ENCODE measurements around the gene PMPCA.

Gene PMPCA

GRCh38 chr9:136443087-136443486 lies 32.6 kb downstream of the PMPCA start:
- no peak for DNase-seq (ENCODE audit: low read depth)
- no peak for TF ChIP-seq CTCF (conservative IDR thresholded peaks at IDR 0.05; ENCODE audit: low read length)
- no peak overlapping the region for H3K4me3 ChIP-seq (ENCODE audit: low read length)

GRCh38 chr9:136443687-136444086 lies 33.2 kb downstream of the PMPCA start:
- no peak for TF ChIP-seq CTCF (conservative IDR thresholded peaks at IDR 0.05; ENCODE audit: low read length)
- no peak for DNase-seq (ENCODE audit: low read depth)
- H3K4me3 ChIP-seq (ENCODE audit: low read length) = no peak overlapping the region

DNA sequence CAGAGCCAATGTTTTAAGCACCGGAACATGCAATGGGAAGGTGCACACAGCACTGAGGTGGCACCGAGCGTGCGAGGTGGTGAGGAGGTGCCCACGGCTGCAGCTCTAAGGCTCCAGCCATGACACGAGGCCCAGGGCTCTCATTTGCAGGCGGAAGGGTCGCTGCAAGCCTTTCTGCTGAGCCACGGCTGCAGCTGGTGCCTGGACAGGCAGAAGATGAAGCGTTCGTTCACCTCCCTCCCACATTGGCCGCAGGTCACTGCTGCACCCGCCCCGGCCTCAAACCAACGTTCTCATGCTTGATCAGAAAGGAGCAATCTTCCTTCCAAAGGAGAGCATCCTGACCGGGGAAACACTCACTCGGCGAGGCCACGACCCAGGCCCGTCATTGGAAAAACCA lies 33.6 kb downstream of the PMPCA start:
- TF ChIP-seq CTCF (conservative IDR thresholded peaks at IDR 0.05; ENCODE audit: low read length) = no peak
- DNase-seq (ENCODE audit: low read depth) = no peak
- no peak overlapping the region for H3K4me3 ChIP-seq (ENCODE audit: low read length)

- no peak overlapping the region for H3K4me3 ChIP-seq (ENCODE audit: low read length)
- TF ChIP-seq CTCF (conservative IDR thresholded peaks at IDR 0.05; ENCODE audit: low read length) = no peak
- no peak for DNase-seq (ENCODE audit: low read depth)
Observed at GRCh38 chr9:136445799-136446198, 35.3 kb downstream of the PMPCA start.

DNA sequence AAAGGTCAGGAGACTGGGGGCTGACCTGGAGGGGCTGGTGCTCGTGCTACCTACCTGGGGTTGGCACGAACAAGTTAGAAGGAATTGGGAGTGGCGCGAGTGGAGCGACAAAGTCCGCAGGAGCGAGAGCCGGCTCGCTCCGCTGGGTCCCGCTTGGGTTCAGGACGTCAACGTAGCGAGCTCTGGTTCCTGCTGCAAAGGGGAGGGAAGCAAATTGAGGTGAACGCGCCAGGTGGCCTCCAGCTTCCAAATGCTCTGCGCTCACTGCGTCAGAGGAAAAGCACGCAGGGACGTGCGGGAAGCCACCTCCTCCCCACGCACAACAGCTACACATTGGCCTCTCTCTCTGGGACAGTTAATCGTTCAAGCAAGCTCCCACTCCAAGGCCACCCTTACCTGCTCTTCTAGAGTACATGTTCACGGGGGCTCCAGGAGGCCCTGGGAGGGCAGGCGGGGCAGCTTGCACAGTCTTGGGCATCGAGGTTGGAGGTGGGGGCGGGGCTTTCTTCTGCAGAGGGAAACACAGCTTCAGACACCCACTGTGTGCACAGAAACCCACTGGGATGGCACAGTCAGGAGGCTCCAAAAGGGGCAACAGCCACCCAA lies 36.8 kb downstream of the PMPCA start:
- TF ChIP-seq CTCF (conservative IDR thresholded peaks at IDR 0.05; ENCODE audit: low read length) = no peak
- no peak overlapping the region for H3K4me3 ChIP-seq (ENCODE audit: low read length)
- DNase-seq (ENCODE audit: low read depth) = no peak

DNA sequence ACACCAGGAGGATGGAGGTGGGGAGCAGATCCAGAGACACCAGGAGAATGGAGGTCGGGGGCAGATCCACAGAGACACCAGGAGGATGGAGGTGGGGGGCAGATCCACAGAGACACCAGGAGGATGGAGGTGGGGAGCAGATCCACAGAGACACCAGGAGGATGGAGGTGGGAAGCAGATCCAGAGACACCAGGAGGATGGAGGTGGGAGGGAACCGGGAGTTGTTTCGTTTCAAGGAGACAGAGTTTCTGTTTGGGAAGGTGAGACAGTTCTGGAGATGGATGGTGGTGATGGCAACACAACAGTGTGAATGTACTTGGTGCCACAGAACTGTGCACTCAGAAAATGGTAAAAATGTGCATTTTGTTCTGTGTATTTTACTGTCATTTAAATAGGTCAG lies 38.2 kb downstream of the PMPCA start:
- no peak overlapping the region for H3K4me3 ChIP-seq (ENCODE audit: low read length)

More for the DNA sequence above, 38.2 kb downstream of the PMPCA start:
- no peak for TF ChIP-seq CTCF (conservative IDR thresholded peaks at IDR 0.05; ENCODE audit: low read length)
- DNase-seq (ENCODE audit: low read depth) = no peak

Measured in AG10803 (cell line).